NCI-H2227 (cell line): ENCODE measurements around the gene FBXO3.
"Not testable (repeated sequence)": the region's sequence is repeated elsewhere in the genome, so short reads cannot be mapped to it uniquely, and the experiment has no call there.

Experiments used
- DNase-seq: peaks from one replicate; lab custom pipeline; 2025; ENCODE audit not compliant: unreplicated experiment; lab: John Stamatoyannopoulos, UW

FBXO3 gene

DNA sequence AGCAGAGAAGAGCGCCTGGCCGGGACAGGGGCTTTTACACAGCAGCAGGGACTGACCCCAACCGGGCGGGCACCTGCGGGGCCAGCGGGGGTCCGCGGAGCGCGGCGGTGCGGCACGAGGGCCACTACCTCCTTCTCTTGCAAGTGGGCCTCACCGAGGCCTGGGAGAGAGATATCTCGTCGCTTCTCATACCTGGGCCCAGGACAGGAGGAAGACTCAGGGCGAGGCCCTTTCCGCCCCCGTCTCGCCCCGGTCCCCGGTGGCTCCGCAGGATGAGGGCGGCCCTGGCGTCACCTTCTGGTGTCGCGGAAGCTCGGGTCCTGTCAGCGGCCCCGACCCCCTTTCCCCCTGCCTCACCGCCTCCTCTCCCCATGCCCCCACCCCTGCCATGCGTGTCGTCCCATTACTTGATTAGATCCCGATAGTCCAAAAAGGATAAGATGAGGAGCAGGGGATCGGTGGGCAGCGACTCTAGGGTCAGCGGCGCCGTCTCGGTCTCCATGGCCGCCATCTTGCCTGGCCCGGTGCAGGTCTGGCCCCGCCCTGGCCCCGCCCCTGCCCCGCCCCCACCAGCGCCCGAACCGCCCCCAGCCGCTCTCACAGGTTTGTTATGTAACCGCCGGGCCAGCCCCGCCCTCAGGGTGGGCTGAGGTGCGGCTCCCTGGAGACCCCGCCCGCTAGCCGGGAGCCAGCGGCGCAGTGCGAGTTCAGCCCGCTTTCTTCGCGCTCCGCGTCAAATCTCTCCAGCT, at the start of gene FBXO3:
FBXO3 (minus strand) TSS at position 534 of the 749 bp plus-strand sequence; CDS start at position 511, 23 bp downstream.
- DNase-seq, result peak; percentile 94

DNA sequence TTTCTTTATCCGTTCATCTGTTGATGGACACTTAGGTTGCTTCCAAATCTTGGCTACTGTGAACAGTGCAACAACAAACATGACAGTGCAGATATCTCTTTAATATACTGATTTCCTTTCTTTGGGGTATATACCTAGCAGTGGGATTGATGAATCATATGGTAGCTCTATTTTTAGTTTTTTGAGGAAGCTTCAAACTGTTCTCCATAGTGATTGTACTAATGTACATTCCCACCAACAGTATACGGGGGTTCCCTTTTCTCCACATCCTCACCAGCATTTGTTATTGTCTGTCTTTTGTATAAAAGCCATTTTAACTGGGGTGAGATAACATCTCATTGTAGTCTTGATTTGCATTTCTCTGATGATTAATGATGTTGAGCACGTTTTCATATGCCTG, 48.7 kb upstream of the FBXO3 start:
- not testable (repeated sequence) for DNase-seq

GRCh38 chr11:33819278-33820035, 45.1 kb upstream of the FBXO3 start:
- DNase-seq, result no peak

DNA sequence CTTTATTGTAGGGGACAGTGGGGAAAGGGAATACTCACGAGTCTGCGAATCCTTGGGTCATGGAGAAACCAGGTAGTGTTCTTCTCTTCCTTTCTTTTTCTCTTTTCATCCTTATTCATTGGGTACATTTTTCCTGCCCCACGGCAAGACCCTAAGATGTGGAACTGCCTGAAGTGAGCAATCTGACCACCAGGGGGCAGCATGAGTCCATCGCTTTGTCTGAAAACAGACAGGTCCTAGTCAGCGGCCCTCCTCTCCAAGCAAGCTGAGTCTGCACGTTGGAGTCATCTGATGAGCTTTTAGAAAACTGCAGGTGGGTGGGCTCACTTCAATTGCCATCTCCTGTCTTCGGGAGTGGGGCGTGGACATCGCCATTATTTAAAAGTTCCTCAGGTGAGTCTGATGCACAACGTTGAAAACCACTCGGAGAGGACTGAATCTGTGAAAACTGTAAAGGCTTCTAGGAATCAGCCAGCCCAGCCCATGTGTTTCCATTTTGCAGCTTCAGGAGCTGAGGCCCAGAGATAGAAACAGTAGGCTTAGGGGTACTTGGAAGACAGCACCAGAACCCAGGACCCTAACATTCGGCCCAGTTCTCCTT, 34.0 kb upstream of the FBXO3 start:
- DNase-seq, result peak; percentile 93

- peak; percentile 45 for DNase-seq
Observed at GRCh38 chr11:33804471-33804870, 30.2 kb upstream of the FBXO3 start.

DNA sequence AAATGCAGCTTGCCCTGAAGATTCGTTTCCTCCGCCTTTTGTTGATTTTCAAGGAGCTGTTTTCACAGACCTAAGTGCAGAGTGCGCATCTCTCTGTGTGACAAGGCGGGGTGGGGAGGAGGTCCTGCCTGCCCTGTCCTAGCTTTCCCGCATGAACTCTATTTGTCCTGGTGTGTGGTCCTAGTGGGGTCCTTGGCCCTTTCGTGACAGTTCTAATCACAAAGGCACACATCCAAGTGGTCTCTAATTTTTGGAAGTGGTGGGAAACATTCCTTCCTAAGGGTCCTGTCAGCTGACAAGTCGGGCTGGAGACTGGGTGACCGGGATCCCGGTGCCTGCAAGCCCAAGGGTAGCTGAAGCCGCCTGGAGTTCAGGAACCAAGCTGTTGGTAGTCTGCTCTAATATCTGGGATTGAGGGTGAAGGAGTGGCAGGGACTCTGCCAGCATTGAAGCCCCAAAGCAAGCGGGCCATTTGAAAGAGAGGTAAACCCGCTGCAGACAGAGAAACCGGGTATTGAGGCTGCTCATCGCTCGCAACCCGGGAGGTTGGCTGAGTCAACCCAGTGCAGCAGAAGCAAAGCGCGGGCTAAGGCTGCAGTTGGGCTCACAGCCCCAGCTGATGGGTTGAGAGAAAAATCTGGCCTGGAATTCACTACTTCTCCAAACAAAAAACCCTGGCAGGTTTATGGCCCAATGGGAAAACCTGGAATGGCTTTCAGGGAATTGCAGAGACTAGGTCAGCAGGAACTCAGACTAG, 28.1 kb upstream of the FBXO3 start:
- peak; percentile 93 for DNase-seq

DNA sequence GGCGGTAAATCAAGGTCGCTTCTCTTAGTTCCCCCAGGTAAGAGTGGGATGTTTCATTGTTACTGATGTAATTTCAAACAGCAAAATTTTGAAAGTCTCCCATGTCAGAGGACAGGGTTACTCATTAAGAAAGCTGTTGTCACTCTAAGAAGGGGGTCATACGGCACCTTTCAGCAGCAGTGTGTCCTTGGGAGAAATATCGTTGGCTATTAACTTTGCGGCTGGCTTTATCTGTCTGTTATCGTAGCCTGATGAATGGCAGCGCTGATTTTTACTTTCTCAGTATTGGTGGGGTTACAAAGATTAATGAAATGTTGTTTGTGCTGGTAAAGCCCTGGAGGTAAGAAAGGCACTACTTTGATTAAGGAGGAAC, 27.5 kb upstream of the FBXO3 start:
- DNase-seq, result no peak

- DNase-seq, result no peak
Observed at GRCh38 chr11:33797879-33798278, 23.6 kb upstream of the FBXO3 start.

GRCh38 chr11:33790040-33790439, 15.7 kb upstream of the FBXO3 start:
- DNase-seq, result peak; percentile 58

GRCh38 chr11:33788095-33788494, 13.8 kb upstream of the FBXO3 start:
- not testable (repeated sequence) for DNase-seq

DNA sequence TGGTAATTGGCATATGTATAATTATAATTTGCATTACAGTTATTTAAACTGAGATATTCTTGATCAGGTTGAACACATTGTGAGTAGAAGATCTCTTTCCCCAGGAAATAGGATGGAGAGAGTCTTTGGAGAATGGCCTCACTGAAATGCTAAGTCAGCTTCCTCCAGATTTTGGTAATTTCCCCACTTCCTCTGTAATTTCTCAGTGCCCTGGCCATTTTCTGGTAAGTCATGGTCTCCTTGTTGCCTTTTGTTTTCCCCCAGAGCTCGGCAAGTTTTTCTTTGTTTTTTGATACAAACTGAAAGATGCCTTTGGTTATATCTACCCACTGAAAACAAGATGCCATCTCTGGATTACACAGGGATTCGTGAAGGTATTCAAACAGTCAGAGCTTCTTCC, 12.8 kb upstream of the FBXO3 start:
- DNase-seq, result no peak

- DNase-seq, result no peak
Observed at GRCh38 chr11:33785609-33786008, 11.3 kb upstream of the FBXO3 start.

DNA sequence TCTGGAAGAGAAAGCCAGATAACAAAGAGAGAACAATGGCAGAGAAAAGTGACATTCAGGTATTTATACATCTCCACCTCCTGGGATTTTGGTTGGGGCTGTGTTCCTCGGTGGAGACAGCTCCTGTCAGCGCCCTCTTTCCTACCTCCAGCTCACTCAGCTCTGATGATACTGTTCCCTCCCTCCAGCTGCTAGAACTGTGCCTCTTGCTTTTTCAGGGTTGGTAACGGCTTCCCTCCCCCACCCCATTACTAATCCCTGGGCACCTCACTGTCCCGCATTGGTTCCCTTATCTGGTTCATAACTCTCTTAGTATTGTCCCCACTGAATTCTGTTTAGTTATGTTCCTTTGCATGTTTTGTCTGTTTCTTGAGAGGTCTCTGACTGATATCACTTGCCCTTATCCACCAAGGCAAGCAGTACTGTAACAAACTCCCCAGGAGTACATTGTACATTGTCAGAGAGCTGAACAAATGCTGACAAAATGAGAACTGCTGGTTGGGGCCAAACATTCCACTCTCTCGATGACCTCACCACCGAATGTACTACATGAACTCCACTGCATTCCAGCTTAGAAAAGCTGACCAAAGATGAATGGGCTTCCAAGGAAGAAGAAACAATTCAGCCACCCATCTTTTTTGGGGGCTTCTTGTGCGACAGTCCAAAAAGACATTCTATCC, 5.7 kb upstream of the FBXO3 start:
- no peak for DNase-seq

DNA sequence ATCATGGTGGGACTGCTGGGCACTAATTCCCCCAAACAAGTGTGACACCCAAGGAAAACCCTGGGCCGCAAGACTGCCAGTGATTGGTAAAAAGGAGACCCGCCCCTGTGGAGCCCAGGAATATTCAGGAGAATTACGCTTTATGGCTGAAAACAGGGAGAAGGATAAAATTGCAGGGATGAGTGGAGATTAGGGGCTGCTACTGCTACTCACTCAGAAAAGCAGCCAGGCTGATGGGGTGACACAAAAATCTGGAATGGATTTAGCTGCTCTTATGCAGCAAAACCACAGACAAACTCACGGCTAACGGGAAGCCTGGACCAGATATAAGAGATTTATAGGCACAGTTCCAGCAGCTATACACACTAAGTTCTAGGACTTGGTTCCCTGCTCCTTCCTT, 4.4 kb upstream of the FBXO3 start:
- DNase-seq, result peak; percentile 82

DNA sequence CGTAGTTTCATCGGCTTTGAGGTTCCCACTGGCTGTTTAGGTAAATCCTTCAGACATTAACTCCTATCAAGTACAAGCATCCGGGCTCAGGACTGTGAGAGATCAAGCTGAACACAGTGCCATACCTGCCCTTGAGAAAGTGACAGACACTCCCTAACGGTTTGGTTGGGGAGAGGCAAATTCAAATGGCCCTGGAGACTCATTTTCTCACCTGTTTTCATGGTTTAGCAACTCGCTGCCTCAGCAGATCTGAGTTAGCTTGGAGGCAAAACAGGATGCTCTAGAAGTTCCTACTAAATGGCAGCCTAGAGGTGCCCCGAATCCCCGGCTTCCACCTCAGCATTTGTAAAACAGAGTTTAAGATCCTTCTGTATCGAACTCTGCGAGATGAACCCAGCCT, 3.6 kb upstream of the FBXO3 start:
- no peak for DNase-seq

DNA sequence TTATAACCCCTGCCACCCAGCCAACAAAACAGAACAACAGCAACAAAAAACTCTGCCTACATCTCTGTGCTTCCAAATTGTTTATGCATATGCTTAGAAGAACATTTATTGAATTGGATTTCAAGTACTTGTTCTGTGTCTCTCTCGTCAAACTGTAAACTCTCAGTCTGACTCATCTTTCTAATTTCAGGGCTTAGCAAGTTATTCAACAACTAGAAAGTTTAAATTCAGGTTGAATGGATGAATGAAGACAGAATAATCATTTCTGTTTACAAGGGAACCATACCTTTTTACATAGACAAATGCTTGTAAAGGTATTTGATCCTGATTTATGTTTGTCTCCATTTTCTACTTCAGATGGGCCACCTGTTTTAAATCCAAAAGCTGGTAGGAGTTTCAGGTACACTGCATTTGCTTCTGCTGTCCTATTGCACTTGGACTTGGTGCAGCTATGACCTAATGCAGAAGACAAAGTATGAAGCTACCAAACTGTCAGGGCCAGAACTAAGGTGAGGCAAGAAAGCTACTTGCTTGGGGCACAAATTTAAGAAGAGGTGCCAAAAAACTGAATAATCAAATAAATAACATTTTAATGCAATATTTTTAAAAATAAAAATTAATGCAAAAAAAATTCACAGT, 1.6 kb upstream of the FBXO3 start:
- DNase-seq, result no peak

DNA sequence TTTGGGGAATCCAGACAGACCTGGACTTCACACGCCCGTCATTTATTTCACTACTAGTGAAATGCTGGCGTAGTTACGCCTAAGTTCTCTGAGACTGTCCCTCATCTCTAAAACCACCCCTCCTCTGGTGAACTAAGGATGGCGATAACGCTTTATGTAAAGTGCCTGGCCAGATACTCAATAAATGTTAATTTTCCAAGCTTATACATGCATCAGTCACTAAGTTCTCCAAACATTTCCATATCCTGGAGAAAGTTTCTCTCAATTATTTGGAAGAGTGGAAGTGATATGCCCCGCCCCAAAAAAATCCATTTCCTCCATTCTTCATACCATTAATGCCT, 1.1 kb upstream of the FBXO3 start:
- no peak for DNase-seq

GRCh38 chr11:33774736-33775466, 581 bp upstream of the FBXO3 start:
- peak; percentile 53 for DNase-seq

GRCh38 chr11:33773404-33773986, 825 bp downstream of the FBXO3 start:
- peak; percentile 14 for DNase-seq
